Measurements from ENCODE around the gene CPEB4. TPM values are rescaled to one million over a fixed set of nuclear protein-coding genes. Genes with fewer than 3 reads are reported as not detected.

Gene CPEB4
- total and polyA plus RNA-seq, 9 of the 15 experiments (the other 6 are each of a cell fraction or from before 2014, with no cell fraction given) = 7.4 to 21.3 (median 12.4) TPM

DNA sequence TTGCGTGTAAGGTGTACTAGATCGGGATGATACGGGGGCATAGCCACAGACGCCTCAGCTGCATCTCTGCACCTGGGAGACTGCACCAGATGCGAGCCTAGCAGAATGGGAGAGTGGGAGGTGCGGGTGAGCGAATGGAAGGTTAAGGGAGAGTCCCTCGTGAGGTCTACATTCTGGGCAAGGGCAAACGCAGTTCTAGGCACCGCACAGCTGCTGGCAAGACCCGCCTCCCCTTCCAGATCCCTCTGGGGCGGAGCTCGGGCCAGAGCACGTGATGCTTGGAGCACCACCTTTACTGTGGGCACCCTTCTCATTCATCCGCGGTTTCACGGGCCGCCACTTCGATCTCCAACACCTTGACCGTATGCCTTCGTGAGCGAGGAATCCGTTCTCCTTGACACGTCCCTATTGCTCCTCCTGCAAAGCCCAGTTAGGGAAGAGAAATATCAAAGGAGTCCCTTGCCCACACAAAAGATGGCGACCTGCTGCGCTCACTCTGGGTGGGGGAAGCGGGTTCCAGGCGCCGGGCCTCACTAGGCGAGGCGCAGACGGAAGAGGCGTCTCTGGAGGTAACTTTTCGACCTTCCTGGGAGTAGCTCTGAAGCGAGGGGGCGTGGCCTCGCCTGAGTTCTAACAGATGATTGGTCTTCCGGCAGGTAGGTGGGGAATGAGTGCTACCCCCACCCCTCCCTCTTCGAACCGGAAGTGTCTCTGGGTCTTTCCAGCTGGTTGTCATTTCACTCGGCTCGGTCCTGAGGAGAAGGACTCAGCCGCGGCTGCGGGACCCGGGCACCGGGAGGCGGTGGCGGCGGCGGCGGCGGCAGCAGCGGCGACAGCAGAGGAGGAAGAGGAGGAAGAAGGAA lies at the start of gene CPEB4 (continued):
- 0 out of 2 replicates have a peak, but pooled peaks have one; percentile 21 for TF ChIP-seq ATF4 (CRISPR knock-in tag; IDR thresholded peaks at IDR 0.05)
- TF ChIP-seq, protein P1, sequence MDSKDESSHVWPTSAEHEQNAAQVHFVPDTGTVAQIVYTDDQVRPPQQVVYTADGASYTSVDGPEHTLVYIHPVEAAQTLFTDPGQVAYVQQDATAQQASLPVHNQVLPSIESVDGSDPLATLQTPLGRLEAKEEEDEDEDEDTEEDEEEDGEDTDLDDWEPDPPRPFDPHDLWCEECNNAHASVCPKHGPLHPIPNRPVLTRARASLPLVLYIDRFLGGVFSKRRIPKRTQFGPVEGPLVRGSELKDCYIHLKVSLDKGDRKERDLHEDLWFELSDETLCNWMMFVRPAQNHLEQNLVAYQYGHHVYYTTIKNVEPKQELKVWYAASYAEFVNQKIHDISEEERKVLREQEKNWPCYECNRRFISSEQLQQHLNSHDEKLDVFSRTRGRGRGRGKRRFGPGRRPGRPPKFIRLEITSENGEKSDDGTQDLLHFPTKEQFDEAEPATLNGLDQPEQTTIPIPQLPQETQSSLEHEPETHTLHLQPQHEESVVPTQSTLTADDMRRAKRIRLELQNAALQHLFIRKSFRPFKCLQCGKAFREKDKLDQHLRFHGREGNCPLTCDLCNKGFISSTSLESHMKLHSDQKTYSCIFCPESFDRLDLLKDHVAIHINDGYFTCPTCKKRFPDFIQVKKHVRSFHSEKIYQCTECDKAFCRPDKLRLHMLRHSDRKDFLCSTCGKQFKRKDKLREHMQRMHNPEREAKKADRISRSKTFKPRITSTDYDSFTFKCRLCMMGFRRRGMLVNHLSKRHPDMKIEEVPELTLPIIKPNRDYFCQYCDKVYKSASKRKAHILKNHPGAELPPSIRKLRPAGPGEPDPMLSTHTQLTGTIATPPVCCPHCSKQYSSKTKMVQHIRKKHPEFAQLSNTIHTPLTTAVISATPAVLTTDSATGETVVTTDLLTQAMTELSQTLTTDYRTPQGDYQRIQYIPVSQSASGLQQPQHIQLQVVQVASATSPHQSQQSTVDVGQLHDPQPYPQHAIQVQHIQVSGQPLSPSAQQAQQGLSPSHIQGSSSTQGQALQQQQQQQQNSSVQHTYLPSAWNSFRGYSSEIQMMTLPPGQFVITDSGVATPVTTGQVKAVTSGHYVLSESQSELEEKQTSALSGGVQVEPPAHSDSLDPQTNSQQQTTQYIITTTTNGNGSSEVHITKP (IDR thresholded peaks at IDR 0.05; ENCODE audit: partially characterized antibody) = peak; percentile 43
- peak; percentile 35; the same call in 1 of the 2 replicates for TF ChIP-seq ATF3 (IDR thresholded peaks at IDR 0.05)
- peak; percentile 75; the same call in 1 of the 2 replicates for TF ChIP-seq ATF3 (CRISPR knock-in tag; conservative IDR thresholded peaks at IDR 0.05)
- TF ChIP-seq GTF2E2 (tag; IDR thresholded peaks at IDR 0.05) = peak; percentile 74; the same call in 1 of the 2 replicates
- peak; percentile 59; the same call in 1 of the 2 replicates for TF ChIP-seq CTBP1 (IDR thresholded peaks at IDR 0.05; ENCODE audit: borderline replicate concordance)
- peak; percentile 99 for TF ChIP-seq POLR2G (IDR thresholded peaks at IDR 0.05; ENCODE audit: low read depth, low read length)
- TF ChIP-seq MYC (IDR thresholded peaks at IDR 0.05; ENCODE audit: low read depth, low read length) = peak; percentile 91
- peak; percentile 57; the same call in 1 of the 2 replicates for TF ChIP-seq MYC (CRISPR knock-in tag; IDR thresholded peaks at IDR 0.05; ENCODE audit: borderline replicate concordance, low read depth)
- TF ChIP-seq ATF1 (CRISPR knock-in tag; IDR thresholded peaks at IDR 0.05) = no peak
- TF ChIP-seq ATF1 (tag; IDR thresholded peaks at IDR 0.05) = peak; percentile 91
- TF ChIP-seq BACH1 (tag; IDR thresholded peaks at IDR 0.05) = peak; percentile 85; the same call in 1 of the 2 replicates
- TF ChIP-seq, protein P2, sequence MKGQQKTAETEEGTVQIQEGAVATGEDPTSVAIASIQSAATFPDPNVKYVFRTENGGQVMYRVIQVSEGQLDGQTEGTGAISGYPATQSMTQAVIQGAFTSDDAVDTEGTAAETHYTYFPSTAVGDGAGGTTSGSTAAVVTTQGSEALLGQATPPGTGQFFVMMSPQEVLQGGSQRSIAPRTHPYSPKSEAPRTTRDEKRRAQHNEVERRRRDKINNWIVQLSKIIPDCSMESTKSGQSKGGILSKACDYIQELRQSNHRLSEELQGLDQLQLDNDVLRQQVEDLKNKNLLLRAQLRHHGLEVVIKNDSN (CRISPR knock-in tag; IDR thresholded peaks at IDR 0.05) = peak; percentile 99
- peak; percentile 92 for TF ChIP-seq POLR2A (conservative IDR thresholded peaks at IDR 0.05)
- TF ChIP-seq TEAD4 (IDR thresholded peaks at IDR 0.05; ENCODE audit: low read length) = 0 out of 2 replicates have a peak, but pooled peaks have one; percentile 9
- TF ChIP-seq TEAD4 (CRISPR knock-in tag; IDR thresholded peaks at IDR 0.05; ENCODE audit: borderline replicate concordance) = no peak
- TF ChIP-seq YY1 (IDR thresholded peaks at IDR 0.05; ENCODE audit: borderline replicate concordance in 1 of 3, control insufficient read depth in 1 of 3, extremely low read depth in 1 of 3, insufficient read depth in 3 of 3, insufficient read length in 1 of 3, insufficient replicate concordance in 2 of 3, low read depth in 1 of 3, low read length in 2 of 3) = peak; percentile 99
- TF ChIP-seq FOSL1 (tag; conservative IDR thresholded peaks at IDR 0.05) = peak; percentile 27; the same call in 1 of the 2 replicates
- peak; percentile 83 for TF ChIP-seq DMBX1 (CRISPR knock-in tag; IDR thresholded peaks at IDR 0.05; ENCODE audit: borderline replicate concordance)
- peak; percentile 87; the same call in 1 of the 2 replicates for TF ChIP-seq ZNF644 (tag; IDR thresholded peaks at IDR 0.05; ENCODE audit: low read depth)
- peak; percentile 80; the same call in 1 of the 2 replicates for TF ChIP-seq MEF2D (tag; conservative IDR thresholded peaks at IDR 0.05; ENCODE audit: low read depth)
